Measurements from ENCODE around the gene SNX22. TPM values are rescaled to one million over a fixed set of nuclear protein-coding genes. Genes with fewer than 3 reads are reported as not detected.

The SNX22 gene
- total and polyA plus RNA-seq, 9 donors: 0.49 to 1.0 (median 0.72) TPM

- no peak overlapping the region for H3K4me3 ChIP-seq (ENCODE audit: low read length)
These were observed 53.7 kb downstream of the SNX22 start for GRCh38 chr15:64205202-64205601.

More at GRCh38 chr15:64205202-64205601, 53.7 kb downstream of the SNX22 start:
- no peak for DNase-seq
- Histone ChIP-seq H3K27me3 (ENCODE audit: control insufficient read depth, insufficient read depth, low read length) (no peaks in the 10 kb centered on the region), H3K4me1 (ENCODE audit: control insufficient read depth, insufficient read depth, low read length) (no peaks in the 10 kb centered on the region), H3K36me3 (ENCODE audit: control insufficient read depth, insufficient read depth, low read length) (peaks cover 19% of the 10 kb centered on the region), H3K27ac (ENCODE audit: low read length) (no peak overlapping the region), H3K9me3 (replicated peaks; ENCODE audit: control insufficient read depth, low read depth, low read length) (no peaks in the 10 kb centered on the region)

Other genes with a start within 250 kb of the SNX22 start
- gene DAPK2, start 105.2 kb upstream of the SNX22 start, total RNA-seq: 4.0 TPM
- gene DAPK2, start 105.2 kb upstream of the SNX22 start, polyA plus RNA-seq (ENCODE audit: insufficient read depth in 1 of 8, insufficient read length in 8 of 8, low replicate concordance in 1 of 8): 1 to 10 TPM; 2.9 to 5.9 (median 3.9) TPM
- 48.4 TPM for gene CIAO2A, start 57.9 kb upstream of the SNX22 start, total RNA-seq
- gene CIAO2A, start 57.9 kb upstream of the SNX22 start, polyA plus RNA-seq (ENCODE audit: insufficient read depth in 1 of 8, insufficient read length in 8 of 8, low replicate concordance in 1 of 8): 10 to 100 TPM; 45.1 to 52.8 (median 51.3) TPM
- gene SNX1, start 55.7 kb upstream of the SNX22 start, total RNA-seq: 28.3 TPM
- gene SNX1, start 55.7 kb upstream of the SNX22 start, polyA plus RNA-seq (ENCODE audit: insufficient read depth in 1 of 8, insufficient read length in 8 of 8, low replicate concordance in 1 of 8): 10 to 100 TPM; 50.2 to 62.4 (median 54.7) TPM
- gene PPIB, start 11.3 kb downstream of the SNX22 start, total RNA-seq: 364 TPM
- 100 to 1,000 TPM; 265 to 490 (median 332) TPM for gene PPIB, start 11.3 kb downstream of the SNX22 start, polyA plus RNA-seq (ENCODE audit: insufficient read depth in 1 of 8, insufficient read length in 8 of 8, low replicate concordance in 1 of 8)
- 15.5 TPM for gene CSNK1G1, start 204.4 kb downstream of the SNX22 start, total RNA-seq
- gene CSNK1G1, start 204.4 kb downstream of the SNX22 start, polyA plus RNA-seq (ENCODE audit: insufficient read depth in 1 of 8, insufficient read length in 8 of 8, low replicate concordance in 1 of 8): 10 to 100 TPM in 5 of 8 donors, 1 to 10 TPM in 3; 5.8 to 11.8 (median 10.7) TPM
- gene PCLAF, start 229.7 kb downstream of the SNX22 start, total RNA-seq: 17.3 TPM
- 10 to 100 TPM; 31.7 to 58.3 (median 42.3) TPM for gene PCLAF, start 229.7 kb downstream of the SNX22 start, polyA plus RNA-seq (ENCODE audit: insufficient read depth in 1 of 8, insufficient read length in 8 of 8, low replicate concordance in 1 of 8)
- gene TRIP4, start 236.1 kb downstream of the SNX22 start, total RNA-seq: 15.8 TPM
- gene TRIP4, start 236.1 kb downstream of the SNX22 start, polyA plus RNA-seq (ENCODE audit: insufficient read depth in 1 of 8, insufficient read length in 8 of 8, low replicate concordance in 1 of 8): 10 to 100 TPM; 24.2 to 28.0 (median 27.1) TPM